ENCODE measurements around the gene CDYL2.
A peak's percentile ranks its signal among the peaks of the same experiment; 100 is the strongest.

CDYL2 gene

GRCh38 chr16:80664786-80665185, 139.6 kb downstream of the CDYL2 start:
- TF ChIP-seq, protein P1, sequence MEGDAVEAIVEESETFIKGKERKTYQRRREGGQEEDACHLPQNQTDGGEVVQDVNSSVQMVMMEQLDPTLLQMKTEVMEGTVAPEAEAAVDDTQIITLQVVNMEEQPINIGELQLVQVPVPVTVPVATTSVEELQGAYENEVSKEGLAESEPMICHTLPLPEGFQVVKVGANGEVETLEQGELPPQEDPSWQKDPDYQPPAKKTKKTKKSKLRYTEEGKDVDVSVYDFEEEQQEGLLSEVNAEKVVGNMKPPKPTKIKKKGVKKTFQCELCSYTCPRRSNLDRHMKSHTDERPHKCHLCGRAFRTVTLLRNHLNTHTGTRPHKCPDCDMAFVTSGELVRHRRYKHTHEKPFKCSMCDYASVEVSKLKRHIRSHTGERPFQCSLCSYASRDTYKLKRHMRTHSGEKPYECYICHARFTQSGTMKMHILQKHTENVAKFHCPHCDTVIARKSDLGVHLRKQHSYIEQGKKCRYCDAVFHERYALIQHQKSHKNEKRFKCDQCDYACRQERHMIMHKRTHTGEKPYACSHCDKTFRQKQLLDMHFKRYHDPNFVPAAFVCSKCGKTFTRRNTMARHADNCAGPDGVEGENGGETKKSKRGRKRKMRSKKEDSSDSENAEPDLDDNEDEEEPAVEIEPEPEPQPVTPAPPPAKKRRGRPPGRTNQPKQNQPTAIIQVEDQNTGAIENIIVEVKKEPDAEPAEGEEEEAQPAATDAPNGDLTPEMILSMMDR (IDR thresholded peaks at IDR 0.05; ENCODE audit: insufficient read depth, low read depth, low read length, missing control alignments) = no peak
- H3K4me3 ChIP-seq (ENCODE audit: low read depth, low read length) = no peak overlapping the region
- DNase-seq (ENCODE audit: low read depth) = no peak

DNA sequence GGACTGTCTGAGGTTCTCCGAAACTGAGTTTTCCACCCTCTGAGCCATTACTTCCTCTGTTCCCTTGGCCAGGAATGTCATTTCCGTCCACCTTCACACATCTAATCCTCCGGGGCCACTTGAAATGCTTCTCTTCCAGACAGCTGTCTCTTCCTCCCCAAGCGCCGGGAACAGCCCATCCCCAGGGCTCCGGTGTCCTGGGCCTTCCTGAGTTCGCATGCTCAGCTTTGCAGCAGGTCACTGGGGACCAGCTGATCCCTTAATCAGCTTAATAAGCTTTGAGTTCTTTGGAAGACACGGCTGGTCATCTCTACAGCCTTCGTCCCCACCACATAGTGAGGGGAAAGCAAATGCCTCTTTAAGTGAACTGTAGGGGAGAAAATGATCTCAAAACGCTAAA, 140.2 kb downstream of the CDYL2 start:
- DNase-seq (ENCODE audit: low read depth) = no peak
- no peak overlapping the region for H3K4me3 ChIP-seq (ENCODE audit: low read depth, low read length)
- TF ChIP-seq, protein P1 (IDR thresholded peaks at IDR 0.05; ENCODE audit: insufficient read depth, low read depth, low read length, missing control alignments) = no peak

DNA sequence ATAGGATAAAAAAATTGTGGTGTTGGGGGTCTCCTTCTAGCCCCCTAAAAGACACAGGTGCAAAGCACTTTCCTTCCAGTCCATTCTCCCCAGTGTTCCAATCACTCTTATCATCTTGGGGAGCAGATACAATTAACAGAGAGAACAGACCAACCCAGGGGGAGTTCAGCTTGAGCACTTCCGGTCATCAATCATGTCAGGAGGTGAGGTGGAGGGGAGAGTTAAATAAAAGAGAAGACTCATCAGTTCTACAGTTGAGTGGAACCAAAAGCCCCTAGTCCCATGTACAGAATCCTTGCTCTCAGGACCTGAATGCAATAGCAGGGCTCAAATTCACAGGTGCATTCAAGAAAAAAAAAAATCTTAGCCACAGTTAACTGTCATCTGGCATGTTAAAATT, 141.3 kb downstream of the CDYL2 start:
- no peak overlapping the region for H3K4me3 ChIP-seq (ENCODE audit: low read depth, low read length)
- peak; percentile 58 for DNase-seq (ENCODE audit: low read depth)
- TF ChIP-seq, protein P1 (IDR thresholded peaks at IDR 0.05; ENCODE audit: insufficient read depth, low read depth, low read length, missing control alignments) = no peak

DNA sequence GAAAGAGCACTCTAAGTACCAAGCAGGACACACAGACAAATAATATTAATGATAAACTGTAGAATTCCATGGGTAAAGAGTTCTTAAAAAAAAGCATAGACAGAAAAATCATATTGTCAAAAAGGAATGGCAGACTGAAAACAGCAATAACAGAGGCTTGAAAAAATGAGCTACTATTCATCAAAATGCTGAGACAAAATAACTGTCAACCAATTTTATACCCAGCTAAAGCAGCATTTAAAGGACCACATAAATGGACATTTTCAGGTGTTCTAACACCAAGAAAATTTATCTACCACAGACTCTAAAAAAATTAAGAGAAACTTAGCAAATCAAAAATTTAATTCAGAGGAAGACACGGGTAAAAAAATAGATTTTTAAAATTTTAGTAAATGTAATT, 144.5 kb downstream of the CDYL2 start:
- no peak for DNase-seq (ENCODE audit: low read depth)
- TF ChIP-seq, protein P1 (IDR thresholded peaks at IDR 0.05; ENCODE audit: insufficient read depth, low read depth, low read length, missing control alignments) = no peak
- H3K4me3 ChIP-seq (ENCODE audit: low read depth, low read length) = no peak overlapping the region

DNA sequence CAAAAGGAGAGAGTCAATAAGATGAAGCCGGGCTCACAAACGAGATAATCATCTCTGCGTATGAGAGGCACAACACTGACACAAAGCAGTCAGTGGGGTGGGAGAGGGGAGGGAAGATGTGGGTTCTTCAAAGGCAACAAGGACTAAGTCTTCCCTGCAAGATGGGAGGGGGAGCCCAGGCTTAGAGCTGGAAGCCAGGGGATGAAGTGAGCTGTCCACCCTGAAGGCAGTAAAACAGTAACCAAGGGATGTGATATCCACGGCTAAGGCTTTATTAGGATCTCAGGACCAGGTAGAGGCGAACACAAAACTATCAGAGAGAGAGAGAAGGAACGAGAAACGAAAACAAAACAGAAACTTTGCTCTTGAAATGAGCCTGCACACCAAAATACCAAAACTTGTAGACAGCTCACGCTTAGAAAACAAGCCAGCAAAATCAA, 147.7 kb downstream of the CDYL2 start:
- TF ChIP-seq, protein P1 (IDR thresholded peaks at IDR 0.05; ENCODE audit: insufficient read depth, low read depth, low read length, missing control alignments) = no peak
- peak overlapping the region; percentile 10 for H3K4me3 ChIP-seq (ENCODE audit: low read depth, low read length)

DNA sequence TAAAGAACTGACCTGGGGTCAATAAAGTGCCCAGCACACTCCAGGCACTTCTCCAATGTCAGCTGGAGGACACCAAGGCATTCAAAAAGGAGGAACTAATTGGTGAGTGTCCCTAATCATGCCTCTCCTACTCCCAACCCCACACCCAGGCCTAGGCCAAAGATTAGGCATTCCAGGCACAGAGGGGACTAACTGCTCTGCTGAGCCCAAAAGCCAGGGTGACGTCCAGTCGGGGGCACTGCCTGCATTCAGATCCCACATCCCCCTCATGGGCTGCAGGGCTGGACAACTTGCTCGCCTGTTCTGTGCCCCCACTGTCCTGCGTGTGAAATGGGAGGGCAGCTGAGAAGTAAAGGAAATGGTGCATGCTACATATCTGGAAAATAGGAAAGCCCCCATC, 148.2 kb downstream of the CDYL2 start:
- no peak for DNase-seq (ENCODE audit: low read depth)
- TF ChIP-seq, protein P1 (IDR thresholded peaks at IDR 0.05; ENCODE audit: insufficient read depth, low read depth, low read length, missing control alignments) = no peak
- H3K4me3 ChIP-seq (ENCODE audit: low read depth, low read length) = no peak overlapping the region

More for the DNA sequence above, 147.7 kb downstream of the CDYL2 start:
- peak; percentile 72 for DNase-seq (ENCODE audit: low read depth)

DNA sequence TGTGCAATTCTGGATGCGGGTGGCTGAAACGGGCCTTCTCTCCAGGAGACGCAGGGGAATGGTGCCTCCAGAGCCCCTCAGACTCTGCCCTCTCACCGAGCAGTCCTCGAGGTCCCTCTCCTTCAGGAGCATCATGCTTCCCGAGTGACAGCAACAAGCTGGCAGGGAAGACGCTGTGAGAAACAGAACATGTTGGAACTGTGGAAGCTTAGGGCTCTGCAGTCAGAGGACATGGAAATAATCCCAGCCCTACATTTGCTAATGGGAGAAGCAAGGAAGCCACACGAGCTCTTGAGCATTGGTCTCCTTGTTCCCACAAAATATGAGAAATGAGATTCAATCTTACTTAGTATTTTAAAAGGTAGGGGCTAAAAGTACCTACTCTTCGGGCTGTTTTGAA, 148.6 kb downstream of the CDYL2 start:
- no peak overlapping the region for H3K4me3 ChIP-seq (ENCODE audit: low read depth, low read length)
- no peak for DNase-seq (ENCODE audit: low read depth)
- TF ChIP-seq, protein P1 (IDR thresholded peaks at IDR 0.05; ENCODE audit: insufficient read depth, low read depth, low read length, missing control alignments) = no peak
